Upper lobe of left lung (tissue), 6 donors: ENCODE results near the gene NDUFS1. TPM values are rescaled to one million over a fixed set of nuclear protein-coding genes. Genes with fewer than 3 reads are reported as not detected.

Experiments
- ATAC-seq, 2 donors: fragments of 200-7000 bp; cut with Tn5 transposase; one replicate each; pipeline ENCODE4 v1.9.1; 2022; ENCODE audit warnings: mild to moderate bottlenecking in 2 of 2, moderate library complexity in 2 of 2; ENCODE audit not compliant: low FRiP score in 2 of 2
- DNase-seq, 2 donors: peaks; one replicate each; pipeline ENCODE4 v3.0.0-alpha.2; 2019 to 2020
- H3K27ac ChIP-seq, 4 donors: fragments of 200-600 bp; sonication (generic); one replicate each; pipeline ENCODE4 v1.5.1; 2016 to 2019
- H3K27me3 ChIP-seq, 4 donors: fragments of 200-600 bp; sonication (generic); one replicate each; pipeline ENCODE4 v1.5.1; 2017 to 2019
- H3K36me3 ChIP-seq, 4 donors: fragments of 200-600 bp; sonication (generic); one replicate each; pipeline ENCODE4 v1.5.1; 2016 to 2019
- H3K4me1 ChIP-seq, 4 donors: fragments of 200-600 bp; sonication (generic); one replicate each; pipeline ENCODE4 v1.5.1; 2018 to 2019
- H3K4me3 ChIP-seq, 4 donors: fragments of 200-600 bp; sonication (generic); one replicate each; pipeline ENCODE4 v1.5.1; 2017 to 2019; ENCODE audit warnings: mild to moderate bottlenecking in 2 of 4, moderate library complexity in 1 of 4
- H3K9me3 ChIP-seq, 4 donors: fragments of 200-600 bp; sonication (generic); one replicate each; pipeline ENCODE4 v1.5.1; 2018 to 2019
- CTCF ChIP-seq, 6 experiments: fragments of 450-650 bp in 4 of 6; fragments of 200-600 bp in 2 of 6; sonication (generic) in 2 of 6; IDR thresholded peaks; one replicate each; pipeline ENCODE4 v1.5.1; 2016 to 2019; ENCODE audit warnings: antibody characterized with exemption in 6 of 6
- EP300 ChIP-seq, 4 donors: sonication (generic); formaldehyde crosslinking; IDR thresholded peaks; one replicate each; pipeline ENCODE4 v1.5.1; 2017; ENCODE audit warnings: antibody characterized with exemption in 4 of 4, control low read depth in 2 of 4
- POLR2A ChIP-seq, 4 donors: fragments of 450-650 bp; IDR thresholded peaks; one replicate each; pipeline ENCODE4 v1.5.1; 2016 to 2017; ENCODE audit warnings: antibody characterized with exemption in 4 of 4, mild to moderate bottlenecking in 2 of 4
- POLR2AphosphoS5 ChIP-seq, 2 donors: sonication (generic); formaldehyde crosslinking; IDR thresholded peaks; one replicate each; pipeline ENCODE4 v1.5.1; 2017; ENCODE audit warnings: antibody characterized with exemption in 2 of 2
- WGBS, 2 donors: methylation state at CpG; one replicate each; pipeline ENCODE4 v1.1.5; 2017 to 2018; 5-methylcytosine and 5-hydroxymethylcytosine counted together
- total RNA-seq, 6 donors: library from RNA; depleted of rRNA in 4 of 6; stranded (reverse); fragments of >200 nt in 4 of 6; gene quantifications; one replicate each; pipeline versions ENCODE4 v1.1.0 to v1.2.1, GENCODE V29; 2016 to 2021
- donor health status: DM: no; HTN: no; CAD: no; lungs with moderate emphysema.
- donor health status: DM: no; HTN: yes; CAD: no; lungs with severe emphysema.

The NDUFS1 gene
- total RNA-seq, 6 donors from 2014 or later, result 27.9 to 64.0 (median 55.7) TPM

DNA sequence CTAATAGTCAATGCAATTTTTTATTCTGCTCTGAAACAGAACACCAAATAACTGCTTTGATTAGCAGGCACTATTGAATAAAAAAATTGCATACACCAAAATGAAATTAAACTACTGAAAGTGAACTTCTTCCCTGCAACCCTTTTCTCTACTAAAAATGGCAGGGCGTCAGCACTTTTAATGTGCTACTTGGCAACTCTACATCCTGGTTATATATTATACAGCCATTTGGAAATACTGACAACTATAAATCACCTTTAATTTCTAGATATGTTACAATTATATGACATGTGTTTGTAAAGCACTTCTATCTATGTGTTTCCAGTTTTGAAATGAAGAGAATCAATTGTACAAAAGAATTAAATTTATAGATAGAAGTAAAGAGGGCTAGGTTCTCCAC, 9.9 kb downstream of the NDUFS1 start:
- Histone ChIP-seq H3K4me1 (peaks cover 0 to 6% (median 0%) of the 10 kb centered on the region in 4 donors), H3K27ac (no peak overlapping the region), H3K4me3 (no peak overlapping the region), H3K27me3 (no peaks in the 10 kb centered on the region), H3K9me3 (no peaks in the 10 kb centered on the region), H3K36me3 (peaks cover 22 to 75% (median 39%) of the 10 kb centered on the region in 4 donors)
- ATAC-seq (no peak), DNase-seq (no peak)
- 89 to 94% methylated on average over 1 of the region's 1 CpG for WGBS, 2 donors
- TF ChIP-seq POLR2A (IDR thresholded peaks at IDR 0.05) (no peak), POLR2AphosphoS5 (IDR thresholded peaks at IDR 0.05) (no peak), CTCF (IDR thresholded peaks at IDR 0.05) (no peak), EP300 (IDR thresholded peaks at IDR 0.05) (no peak)

DNA sequence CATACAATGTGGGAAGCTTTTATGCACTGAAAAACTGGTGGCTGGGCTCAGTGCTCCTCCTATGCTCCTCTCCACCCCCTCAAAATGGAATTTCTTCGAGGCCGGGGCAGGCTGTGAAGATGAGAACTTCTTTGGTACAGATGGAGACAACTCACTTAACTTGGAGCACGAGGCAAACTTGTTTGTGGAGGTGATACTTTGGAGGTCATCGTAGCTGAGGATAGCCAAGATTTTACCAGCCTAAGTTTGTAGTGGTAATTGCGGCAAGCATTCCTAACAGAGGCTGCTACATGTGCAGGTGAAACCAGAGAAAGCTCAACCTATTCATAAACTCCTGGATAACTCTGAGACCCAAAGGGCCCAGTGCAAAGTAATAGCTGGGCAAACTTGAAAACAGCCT, 13.6 kb downstream of the NDUFS1 start:
- ATAC-seq (no peak), DNase-seq (no peak)
- 73 to 74% methylated on average over 5 of the region's 5 CpGs for WGBS, 2 donors
- peaks cover 30 to 100% (median 71%) of the 10 kb centered on the region in 4 donors for H3K36me3 ChIP-seq
- TF ChIP-seq CTCF (IDR thresholded peaks at IDR 0.05) (no peak), POLR2A (IDR thresholded peaks at IDR 0.05) (no peak), POLR2AphosphoS5 (IDR thresholded peaks at IDR 0.05) (no peak), EP300 (IDR thresholded peaks at IDR 0.05) (no peak)
- no peak overlapping the region for H3K27ac ChIP-seq
- H3K4me3 ChIP-seq, result no peak overlapping the region
- H3K9me3 ChIP-seq, result no peaks in the 10 kb centered on the region
- H3K4me1 ChIP-seq, result no peaks in the 10 kb centered on the region
- H3K27me3 ChIP-seq, result no peaks in the 10 kb centered on the region

DNA sequence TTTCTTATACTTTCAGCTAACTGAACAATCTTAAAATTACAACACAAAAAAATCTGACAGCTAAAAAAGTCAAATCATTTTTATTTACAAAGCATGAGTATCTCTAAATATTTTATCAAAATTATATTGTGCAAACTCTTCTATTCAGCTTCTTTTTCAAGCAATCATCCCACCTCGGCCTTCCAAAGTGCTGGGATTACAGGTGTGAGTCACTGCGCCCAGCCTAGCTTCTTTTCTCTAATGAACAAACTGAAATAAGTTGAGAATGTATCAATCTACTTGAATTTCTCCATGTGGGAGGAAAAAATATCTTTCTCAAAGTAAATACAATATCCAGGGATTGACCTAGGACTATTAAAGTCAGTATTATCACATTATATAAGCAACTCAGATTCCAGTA, 14.9 kb downstream of the NDUFS1 start:
- 98 to 99% methylated on average over 2 of the region's 2 CpGs for WGBS, 2 donors
- no peak for TF ChIP-seq EP300 (IDR thresholded peaks at IDR 0.05)
- TF ChIP-seq CTCF (IDR thresholded peaks at IDR 0.05), result no peak
- TF ChIP-seq POLR2AphosphoS5 (IDR thresholded peaks at IDR 0.05), result no peak
- no peak for TF ChIP-seq POLR2A (IDR thresholded peaks at IDR 0.05)

GRCh38 chr2:206143451-206143850, 15.8 kb downstream of the NDUFS1 start:
- no peaks in the 10 kb centered on the region for H3K4me1 ChIP-seq
- H3K27ac ChIP-seq, result no peak overlapping the region
- ATAC-seq (no peak), DNase-seq (no peak)
- H3K4me3 ChIP-seq, result no peak overlapping the region
- H3K27me3 ChIP-seq, result no peaks in the 10 kb centered on the region
- H3K9me3 ChIP-seq, result no peaks in the 10 kb centered on the region
- H3K36me3 ChIP-seq, result peaks cover 30 to 100% (median 78%) of the 10 kb centered on the region in 4 donors
- TF ChIP-seq POLR2A (IDR thresholded peaks at IDR 0.05) (no peak), EP300 (IDR thresholded peaks at IDR 0.05) (no peak), POLR2AphosphoS5 (IDR thresholded peaks at IDR 0.05) (no peak), CTCF (IDR thresholded peaks at IDR 0.05) (no peak)
- 96 to 98% methylated on average over 4 of the region's 4 CpGs for WGBS, 2 donors

More for the DNA sequence above, 14.9 kb downstream of the NDUFS1 start:
- no peak overlapping the region for H3K27ac ChIP-seq
- H3K9me3 ChIP-seq, result no peaks in the 10 kb centered on the region
- no peaks in the 10 kb centered on the region for H3K4me1 ChIP-seq
- no peaks in the 10 kb centered on the region for H3K27me3 ChIP-seq
- H3K4me3 ChIP-seq, result no peak overlapping the region
- H3K36me3 ChIP-seq, result peaks cover 30 to 100% (median 79%) of the 10 kb centered on the region in 4 donors
- ATAC-seq (no peak), DNase-seq (no peak)

GRCh38 chr2:206127656-206128055, 31.6 kb downstream of the NDUFS1 start:
- H3K36me3 ChIP-seq, result peaks cover 42 to 99% (median 68%) of the 10 kb centered on the region in 4 donors
- ATAC-seq, result no peak
- H3K4me1 ChIP-seq, result no peaks in the 10 kb centered on the region
- DNase-seq, result no peak
- TF ChIP-seq POLR2A (IDR thresholded peaks at IDR 0.05), result no peak
- no peak for TF ChIP-seq CTCF (IDR thresholded peaks at IDR 0.05)
- TF ChIP-seq POLR2AphosphoS5 (IDR thresholded peaks at IDR 0.05), result no peak
- TF ChIP-seq EP300 (IDR thresholded peaks at IDR 0.05), result no peak
- no peak overlapping the region for H3K27ac ChIP-seq
- H3K27me3 ChIP-seq, result no peaks in the 10 kb centered on the region
- no peak overlapping the region for H3K4me3 ChIP-seq
- no peaks in the 10 kb centered on the region for H3K9me3 ChIP-seq
